ENCODE data around the gene LYST.

DNA sequence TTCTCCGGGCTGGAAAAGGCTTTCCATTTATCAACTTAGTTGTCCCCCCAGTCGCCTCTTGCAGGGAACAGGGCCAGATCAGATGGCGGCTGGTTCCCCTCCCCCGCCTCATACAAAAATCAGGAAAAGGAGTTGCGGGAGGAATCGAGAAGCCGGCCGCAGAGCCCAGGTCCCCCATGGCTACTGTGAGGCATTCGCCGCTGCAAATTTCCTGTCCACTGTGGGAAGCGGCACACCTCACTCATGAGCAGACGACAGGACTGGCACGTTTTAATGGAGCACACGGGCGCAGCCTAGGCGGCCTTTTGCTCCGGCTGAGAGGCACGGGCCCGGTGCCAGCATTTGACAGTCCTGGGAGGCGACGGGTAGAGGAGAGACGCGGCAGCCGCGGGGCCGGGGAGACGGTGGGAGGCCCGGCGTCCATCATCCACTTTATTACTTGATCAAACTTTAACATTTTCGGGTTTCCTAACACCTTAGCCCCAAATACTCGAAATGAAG, 218.2 kb downstream of the LYST start:
- TF ChIP-seq, protein P1, sequence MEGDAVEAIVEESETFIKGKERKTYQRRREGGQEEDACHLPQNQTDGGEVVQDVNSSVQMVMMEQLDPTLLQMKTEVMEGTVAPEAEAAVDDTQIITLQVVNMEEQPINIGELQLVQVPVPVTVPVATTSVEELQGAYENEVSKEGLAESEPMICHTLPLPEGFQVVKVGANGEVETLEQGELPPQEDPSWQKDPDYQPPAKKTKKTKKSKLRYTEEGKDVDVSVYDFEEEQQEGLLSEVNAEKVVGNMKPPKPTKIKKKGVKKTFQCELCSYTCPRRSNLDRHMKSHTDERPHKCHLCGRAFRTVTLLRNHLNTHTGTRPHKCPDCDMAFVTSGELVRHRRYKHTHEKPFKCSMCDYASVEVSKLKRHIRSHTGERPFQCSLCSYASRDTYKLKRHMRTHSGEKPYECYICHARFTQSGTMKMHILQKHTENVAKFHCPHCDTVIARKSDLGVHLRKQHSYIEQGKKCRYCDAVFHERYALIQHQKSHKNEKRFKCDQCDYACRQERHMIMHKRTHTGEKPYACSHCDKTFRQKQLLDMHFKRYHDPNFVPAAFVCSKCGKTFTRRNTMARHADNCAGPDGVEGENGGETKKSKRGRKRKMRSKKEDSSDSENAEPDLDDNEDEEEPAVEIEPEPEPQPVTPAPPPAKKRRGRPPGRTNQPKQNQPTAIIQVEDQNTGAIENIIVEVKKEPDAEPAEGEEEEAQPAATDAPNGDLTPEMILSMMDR (IDR thresholded peaks at IDR 0.05): no peak
- TF ChIP-seq EP300 (IDR thresholded peaks at IDR 0.05) (no peak), POLR2A (IDR thresholded peaks at IDR 0.05) (no peak)

Measured in sigmoid colon (tissue), 4 donors.